Transverse colon (tissue), 3 donors: ENCODE results near the gene VPS35.
"Not testable (repeated sequence)": the region's sequence is repeated elsewhere in the genome, so short reads cannot be mapped to it uniquely, and the experiment has no call there.

Experiments used
- CTCF ChIP-seq, 5 experiments: fragments of 200-600 bp in 3 of 5; fragments of 450-650 bp in 2 of 5; sonication (generic) in 3 of 5; IDR thresholded peaks; 1 replicate in 2 of 5; 2 replicates in 3 of 5; pipeline ENCODE4 v1.5.1; 2016 to 2017; ENCODE audit warnings: antibody characterized with exemption in 5 of 5, inconsistent platforms in 3 of 5, mild to moderate bottlenecking in 2 of 5, moderate library complexity in 1 of 5
- EP300 ChIP-seq: sonication (generic); formaldehyde crosslinking; IDR thresholded peaks from one replicate; pipeline ENCODE4 v1.6.1; 2017; ENCODE audit warnings: antibody characterized with exemption, low read depth

DNA sequence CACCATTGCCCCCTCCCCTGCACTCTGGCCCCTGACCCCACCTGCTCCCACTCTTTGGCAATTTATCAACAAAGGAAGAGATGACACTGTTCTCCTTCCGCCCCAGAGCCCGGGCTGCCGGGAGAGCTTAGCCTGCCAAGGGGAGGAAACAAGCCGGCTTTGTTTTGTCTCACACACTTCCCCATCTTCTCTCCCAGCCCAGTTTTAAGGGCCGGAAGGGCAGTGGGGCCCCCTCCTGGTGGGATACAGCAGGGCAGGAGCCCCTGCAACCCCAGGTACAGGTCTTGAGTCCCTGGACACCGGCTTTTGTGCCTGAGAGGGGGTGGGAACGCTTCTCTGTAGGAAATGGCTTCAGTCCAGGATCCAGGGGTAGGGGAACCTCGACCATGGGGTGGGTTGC, 65.7 kb downstream of the VPS35 start:
- TF ChIP-seq CTCF (IDR thresholded peaks at IDR 0.05); EP300: not testable (repeated sequence)
